ENCODE results near the gene C1RL.
A peak's percentile ranks its signal among the peaks of the same experiment; 100 is the strongest.

C1RL gene

DNA sequence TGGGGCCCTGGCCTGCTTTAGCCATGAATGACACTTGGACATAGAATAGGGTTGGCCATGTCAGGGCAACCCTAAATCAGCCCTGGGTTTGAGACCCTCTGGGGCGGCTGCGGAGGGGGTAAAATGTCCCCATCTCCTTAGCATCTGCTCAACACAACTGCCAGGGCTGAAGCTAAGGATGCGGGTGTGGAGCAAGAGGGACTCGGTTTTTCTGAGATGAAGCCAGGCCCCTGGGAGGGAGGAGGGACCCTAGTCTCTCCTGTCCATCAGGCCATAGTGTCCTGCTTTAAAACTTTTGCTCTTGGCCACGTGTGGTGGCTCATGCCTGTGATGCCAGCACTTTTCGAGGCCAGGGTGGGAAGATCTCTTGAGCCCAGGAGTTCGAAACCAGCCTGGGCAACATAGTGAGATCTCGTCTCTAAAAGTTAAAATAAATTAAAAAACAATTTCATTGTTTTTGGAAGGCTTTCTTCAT is 16.0 kb downstream of the C1RL start:
- Histone ChIP-seq H3K36me3 (ENCODE audit: insufficient read depth, low read length) (no peaks in the 10 kb centered on the region), H3K4me3 (ENCODE audit: low read depth, low read length, poor library complexity, severe bottlenecking) (no peak overlapping the region), H3K9me3 (ENCODE audit: low read length) (no peaks in the 10 kb centered on the region), H2AFZ (ENCODE audit: low read length) (no peak overlapping the region), H3K4me2 (ENCODE audit: low read length) (no peak overlapping the region), H3K27me3 (ENCODE audit: insufficient read depth, low read length) (peaks cover 5% of the 10 kb centered on the region; the same call in 1 of the 2 replicates), H3K4me1 (ENCODE audit: insufficient read depth, low read length, severe bottlenecking) (no peaks in the 10 kb centered on the region), H3K27ac (ENCODE audit: low read depth, low read length, poor library complexity, severe bottlenecking) (no peak overlapping the region), H3K9ac (ENCODE audit: low read length) (no peak overlapping the region), H3F3A (ENCODE audit: insufficient read depth, low read length) (no peaks in the 10 kb centered on the region), H3K79me2 (ENCODE audit: insufficient read depth, low read length) (no peaks in the 10 kb centered on the region), H3K9me2 (ENCODE audit: low read depth, low read length) (no peaks in the 10 kb centered on the region), H4K20me1 (ENCODE audit: insufficient read depth, low read length) (no peaks in the 10 kb centered on the region)
- no peak for TF ChIP-seq EZH2 (IDR thresholded peaks at IDR 0.05; ENCODE audit: borderline replicate concordance, low read length)
- TF ChIP-seq, protein P1, sequence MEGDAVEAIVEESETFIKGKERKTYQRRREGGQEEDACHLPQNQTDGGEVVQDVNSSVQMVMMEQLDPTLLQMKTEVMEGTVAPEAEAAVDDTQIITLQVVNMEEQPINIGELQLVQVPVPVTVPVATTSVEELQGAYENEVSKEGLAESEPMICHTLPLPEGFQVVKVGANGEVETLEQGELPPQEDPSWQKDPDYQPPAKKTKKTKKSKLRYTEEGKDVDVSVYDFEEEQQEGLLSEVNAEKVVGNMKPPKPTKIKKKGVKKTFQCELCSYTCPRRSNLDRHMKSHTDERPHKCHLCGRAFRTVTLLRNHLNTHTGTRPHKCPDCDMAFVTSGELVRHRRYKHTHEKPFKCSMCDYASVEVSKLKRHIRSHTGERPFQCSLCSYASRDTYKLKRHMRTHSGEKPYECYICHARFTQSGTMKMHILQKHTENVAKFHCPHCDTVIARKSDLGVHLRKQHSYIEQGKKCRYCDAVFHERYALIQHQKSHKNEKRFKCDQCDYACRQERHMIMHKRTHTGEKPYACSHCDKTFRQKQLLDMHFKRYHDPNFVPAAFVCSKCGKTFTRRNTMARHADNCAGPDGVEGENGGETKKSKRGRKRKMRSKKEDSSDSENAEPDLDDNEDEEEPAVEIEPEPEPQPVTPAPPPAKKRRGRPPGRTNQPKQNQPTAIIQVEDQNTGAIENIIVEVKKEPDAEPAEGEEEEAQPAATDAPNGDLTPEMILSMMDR (IDR thresholded peaks at IDR 0.05; ENCODE audit: low read length): no peak

DNA sequence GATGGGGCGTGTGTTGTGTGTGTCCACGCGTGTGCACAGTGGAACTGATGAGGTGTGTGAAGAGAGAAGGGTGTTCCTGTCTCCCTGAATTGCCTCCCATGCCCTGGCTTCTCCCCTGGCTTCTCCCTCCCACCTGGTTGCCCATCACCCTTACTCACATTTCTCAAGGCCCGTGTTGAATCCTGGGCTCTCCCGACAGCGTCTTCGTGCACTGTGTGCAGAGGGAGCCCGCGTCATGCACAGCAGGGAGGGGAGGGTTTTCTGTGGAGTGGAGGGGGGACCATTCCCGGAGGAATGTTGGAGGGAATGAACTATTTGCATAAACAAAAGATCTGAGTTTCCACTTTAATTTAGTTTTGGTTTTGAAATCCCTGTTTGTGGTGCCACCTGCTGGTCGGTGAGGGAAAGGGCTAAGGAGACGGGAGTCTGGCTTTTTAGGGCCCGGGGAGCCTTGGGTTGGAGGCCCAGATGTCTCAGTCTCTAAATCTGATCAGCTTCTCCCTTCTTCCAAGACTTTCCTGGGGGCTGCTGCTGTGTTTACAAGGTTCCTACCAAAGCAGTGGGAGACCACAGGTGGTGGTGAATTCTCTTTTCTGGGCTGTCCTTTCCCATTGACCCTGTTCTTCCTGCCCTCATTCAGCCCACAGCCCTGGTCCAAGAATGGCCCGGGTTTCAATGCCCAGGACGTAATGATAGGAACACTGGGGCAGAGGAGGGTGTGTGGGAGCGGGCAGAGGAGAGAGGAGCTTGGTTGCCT is 16.6 kb downstream of the C1RL start, which contains the start of gene C1R:
Gene C1R (minus strand): TSS at position 217 of the 757 bp plus-strand sequence. CDS start 57 bp downstream, at position 160.
- Histone ChIP-seq H3K79me2 (ENCODE audit: insufficient read depth, low read length) (no peaks in the 10 kb centered on the region), H3K4me1 (ENCODE audit: insufficient read depth, low read length, severe bottlenecking) (no peaks in the 10 kb centered on the region), H3K36me3 (ENCODE audit: insufficient read depth, low read length) (no peaks in the 10 kb centered on the region), H3K9ac (ENCODE audit: low read length) (no peak within 1 kb of the TSS), H3K4me3 (ENCODE audit: low read depth, low read length, poor library complexity, severe bottlenecking) (peak within 1 kb of the TSS; percentile 46), H3K4me2 (ENCODE audit: low read length) (peak within 1 kb of the TSS; percentile 69), H3K9me3 (ENCODE audit: low read length) (no peaks in the 10 kb centered on the region), H3K27me3 (ENCODE audit: insufficient read depth, low read length) (peaks cover 5% of the 10 kb centered on the region; the same call in 1 of the 2 replicates), H4K20me1 (ENCODE audit: insufficient read depth, low read length) (no peaks in the 10 kb centered on the region), H3F3A (ENCODE audit: insufficient read depth, low read length) (no peaks in the 10 kb centered on the region), H2AFZ (ENCODE audit: low read length) (no peak within 1 kb of the TSS), H3K27ac (ENCODE audit: low read depth, low read length, poor library complexity, severe bottlenecking) (no peak within 1 kb of the TSS), H3K9me2 (ENCODE audit: low read depth, low read length) (no peaks in the 10 kb centered on the region)
- TF ChIP-seq, protein P1 (IDR thresholded peaks at IDR 0.05; ENCODE audit: low read length): peak; percentile 87
- no peak for TF ChIP-seq EZH2 (IDR thresholded peaks at IDR 0.05; ENCODE audit: borderline replicate concordance, low read length)

DNA sequence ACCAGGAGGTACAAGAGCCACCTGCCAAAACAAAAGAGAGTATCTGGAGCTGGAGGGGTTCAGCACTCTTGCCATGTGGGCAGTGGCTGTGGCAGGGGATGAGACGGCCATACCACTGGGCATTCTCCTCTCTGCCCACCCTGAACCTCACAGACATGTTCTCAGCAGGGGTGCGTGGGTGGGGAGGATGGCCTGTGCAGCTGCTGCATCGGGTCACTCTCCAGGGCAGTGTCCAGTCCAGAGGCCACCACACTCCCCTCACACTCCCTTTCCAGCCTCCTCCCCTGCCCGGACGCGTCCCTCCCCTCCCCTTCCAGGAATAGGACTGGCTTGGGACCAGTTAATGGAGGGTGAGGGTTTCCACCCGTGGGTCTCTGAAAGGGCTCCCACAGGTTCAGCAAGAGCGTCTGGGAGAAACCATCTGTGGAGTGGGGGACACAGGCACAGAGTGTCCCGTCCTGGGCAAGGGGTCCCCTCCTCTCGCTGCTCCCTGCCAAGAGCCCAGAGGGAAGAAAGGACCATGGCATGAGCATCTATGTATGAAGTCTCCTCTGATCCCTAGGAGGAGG is 17.3 kb downstream of the C1RL start:
- Histone ChIP-seq H3K4me2 (ENCODE audit: low read length) (no peak overlapping the region), H4K20me1 (ENCODE audit: insufficient read depth, low read length) (no peaks in the 10 kb centered on the region), H3K36me3 (ENCODE audit: insufficient read depth, low read length) (no peaks in the 10 kb centered on the region), H3K9ac (ENCODE audit: low read length) (no peak overlapping the region), H3K27ac (ENCODE audit: low read depth, low read length, poor library complexity, severe bottlenecking) (no peak overlapping the region), H3F3A (ENCODE audit: insufficient read depth, low read length) (no peaks in the 10 kb centered on the region), H2AFZ (ENCODE audit: low read length) (no peak overlapping the region), H3K27me3 (ENCODE audit: insufficient read depth, low read length) (peaks cover 5% of the 10 kb centered on the region; the same call in 1 of the 2 replicates), H3K9me2 (ENCODE audit: low read depth, low read length) (no peaks in the 10 kb centered on the region), H3K9me3 (ENCODE audit: low read length) (no peaks in the 10 kb centered on the region), H3K79me2 (ENCODE audit: insufficient read depth, low read length) (no peaks in the 10 kb centered on the region), H3K4me3 (ENCODE audit: low read depth, low read length, poor library complexity, severe bottlenecking) (no peak overlapping the region), H3K4me1 (ENCODE audit: insufficient read depth, low read length, severe bottlenecking) (no peaks in the 10 kb centered on the region)
- TF ChIP-seq EZH2 (IDR thresholded peaks at IDR 0.05; ENCODE audit: borderline replicate concordance, low read length): no peak
- TF ChIP-seq, protein P1 (IDR thresholded peaks at IDR 0.05; ENCODE audit: low read length): no peak
